ENCODE data around the gene FGB. TPM values are rescaled to one million over a fixed set of nuclear protein-coding genes. Genes with fewer than 3 reads are reported as not detected.

FGB gene
- not detected in 2 replicates for total RNA-seq

DNA sequence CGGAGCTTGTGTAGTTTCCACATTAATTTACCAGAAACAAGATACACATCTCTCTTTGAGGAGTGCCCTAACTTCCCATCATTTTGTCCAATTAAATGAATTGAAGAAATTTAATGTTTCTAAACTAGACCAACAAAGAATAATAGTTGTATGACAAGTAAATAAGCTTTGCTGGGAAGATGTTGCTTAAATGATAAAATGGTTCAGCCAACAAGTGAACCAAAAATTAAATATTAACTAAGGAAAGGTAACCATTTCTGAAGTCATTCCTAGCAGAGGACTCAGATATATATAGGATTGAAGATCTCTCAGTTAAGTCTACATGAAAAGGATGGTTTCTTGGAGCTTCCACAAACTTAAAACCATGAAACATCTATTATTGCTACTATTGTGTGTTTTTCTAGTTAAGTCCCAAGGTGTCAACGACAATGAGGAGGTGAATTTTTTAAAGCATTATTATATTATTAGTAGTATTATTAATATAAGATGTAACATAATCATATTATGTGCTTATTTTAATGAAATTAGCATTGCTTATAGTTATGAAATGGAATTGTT lies at the start of gene FGB:
Gene FGB, plus strand, starts transcription at position 315 of the 558 bp plus-strand sequence. Its CDS starts 8 bp downstream, at position 323.

DNA sequence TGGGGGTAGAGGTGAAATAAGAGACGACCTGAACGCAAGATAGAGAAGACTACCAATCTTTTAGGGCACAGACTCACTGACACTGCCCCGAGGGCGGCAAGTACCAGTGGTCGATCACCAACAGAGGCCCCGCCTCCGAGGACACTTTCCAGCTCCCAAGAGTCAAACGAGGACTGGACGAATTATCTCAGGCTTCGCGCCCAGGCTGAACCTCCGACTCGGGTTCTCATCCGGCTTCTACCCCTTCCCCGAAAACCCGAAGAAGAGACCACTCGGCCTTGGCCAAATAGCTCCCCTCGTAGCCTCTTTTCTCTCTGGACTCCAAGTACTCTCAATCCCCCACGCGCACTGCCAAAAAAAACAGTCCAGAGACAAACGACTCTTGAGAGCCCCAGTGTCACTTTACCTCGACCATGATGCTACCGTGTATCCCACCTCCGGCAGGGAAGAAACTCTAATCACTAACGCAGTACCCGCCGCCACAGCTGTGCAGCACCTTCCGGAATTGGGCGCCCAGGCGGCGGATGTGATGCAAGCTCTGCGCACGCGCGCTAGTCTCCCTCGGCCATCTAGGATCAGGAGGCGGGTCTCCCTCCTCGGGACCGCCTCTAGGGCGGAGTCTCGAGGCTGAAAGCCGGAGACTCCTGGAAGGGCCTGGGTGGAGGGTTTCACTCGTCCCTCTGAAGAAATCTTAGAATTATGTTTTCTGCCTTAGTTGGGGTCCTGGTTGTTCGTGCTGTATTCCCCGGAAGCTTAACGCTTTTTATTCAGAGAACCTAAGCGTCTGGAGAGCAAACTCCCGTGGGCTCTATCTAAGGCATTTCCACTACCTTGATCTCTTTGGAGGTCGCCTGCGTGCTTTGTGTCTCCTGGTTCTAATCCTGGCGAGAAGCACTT lies 12.7 kb upstream of the FGB start, which contains the start of gene PLRG1:
Gene PLRG1, minus strand, starts transcription at position 507 of the 897 bp plus-strand sequence. Its CDS starts 92 bp downstream, at position 415.

DNA sequence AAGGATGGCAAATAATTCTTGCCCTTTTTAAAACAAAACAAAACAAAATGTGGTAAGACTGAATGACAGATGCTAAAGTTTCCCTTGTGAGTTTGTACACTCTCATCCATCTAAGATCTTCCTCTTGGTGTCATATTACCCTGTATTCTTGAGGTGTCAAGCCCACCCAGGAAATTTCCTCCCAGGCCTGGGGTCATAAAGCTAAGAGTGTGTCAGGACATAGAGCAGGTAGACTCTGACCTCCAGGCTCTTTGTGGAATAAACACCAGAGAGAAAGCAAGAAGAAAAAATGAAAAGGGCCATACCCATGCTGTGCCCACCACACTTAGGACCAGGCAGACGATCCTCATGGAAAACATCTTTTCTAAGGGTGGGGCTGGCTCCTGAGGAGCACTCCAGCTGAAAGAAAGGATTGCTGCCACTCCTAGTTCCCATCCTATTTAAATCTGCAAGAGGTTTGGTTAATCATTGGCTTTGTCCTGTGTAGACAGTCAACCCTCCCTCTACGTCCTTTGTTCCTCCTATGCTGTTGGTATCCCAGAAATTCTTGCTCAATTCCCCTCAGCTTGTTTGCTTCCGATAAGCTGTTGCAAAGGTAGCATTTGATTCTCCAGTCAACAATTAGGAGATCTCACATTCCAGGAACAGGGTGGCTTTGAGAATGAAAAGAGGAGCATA lies 27.7 kb downstream of the FGB start, which contains the start of gene FGA:
Gene FGA, minus strand, starts transcription at position 414 of the 678 bp plus-strand sequence. Its CDS starts 55 bp downstream, at position 359.

DNA sequence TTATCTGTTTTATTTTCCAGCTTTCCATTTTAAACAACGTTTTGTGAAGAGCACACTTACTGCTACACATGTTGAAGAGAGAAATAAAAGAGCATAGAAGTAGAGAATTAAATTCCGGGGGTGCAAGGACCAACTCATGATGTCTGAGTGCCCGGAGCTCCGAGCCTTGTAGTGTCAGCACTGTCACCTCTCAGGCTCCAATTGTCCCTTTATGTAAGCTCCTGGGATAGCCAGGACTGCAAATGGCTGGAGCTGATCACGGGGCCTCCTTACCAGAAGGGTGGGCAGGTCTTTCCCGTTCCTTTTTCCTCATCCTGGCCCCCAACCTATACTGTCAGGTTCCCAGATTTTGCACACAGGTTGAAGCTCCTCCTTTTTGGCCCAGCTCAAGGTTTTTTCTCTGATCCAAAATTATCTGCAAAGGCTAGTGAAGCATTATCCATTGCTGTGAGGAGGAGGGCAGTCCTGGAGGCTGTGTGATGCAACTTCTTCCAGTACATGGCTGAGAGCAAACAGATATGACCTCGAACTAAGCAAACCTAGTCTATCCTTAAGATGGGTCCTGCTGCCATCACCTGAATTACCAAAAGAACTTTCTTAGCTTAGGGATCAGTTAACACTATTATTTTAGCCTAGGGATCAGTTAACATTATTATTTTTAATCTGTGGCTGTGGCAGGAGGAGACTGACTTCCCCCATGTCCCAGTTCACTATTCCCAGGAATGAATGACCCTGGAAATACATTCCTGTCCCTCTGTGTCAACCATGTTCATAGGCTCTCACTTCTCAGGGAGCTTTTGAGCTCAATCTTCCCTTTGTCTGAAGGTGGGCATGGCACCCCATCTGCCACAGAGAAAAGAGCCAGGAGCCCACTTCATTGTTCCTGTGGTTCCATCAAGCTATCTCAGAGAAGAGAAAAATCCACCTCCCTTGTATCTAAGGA lies 49.9 kb downstream of the FGB start, which contains the start of gene FGG:
Gene FGG, minus strand, starts transcription at position 185 of the 943 bp plus-strand sequence. Its CDS starts 47 bp downstream, at position 138.

Other genes with a start within 250 kb of the FGB start
- 0.11 and 0.12 TPM in 2 replicates for gene DCHS2, start 71.2 kb upstream of the FGB start, total RNA-seq
- gene PLRG1, start 12.6 kb upstream of the FGB start, total RNA-seq = 90.1 and 155 TPM in 2 replicates
- 0.12 TPM in 1 of 2 replicates, not detected in the other for gene FGA, start 27.7 kb downstream of the FGB start, total RNA-seq
- not detected in 2 replicates for gene FGG, start 49.6 kb downstream of the FGB start, total RNA-seq
- gene LRAT, start 181.0 kb downstream of the FGB start, total RNA-seq = 0.11 TPM in 1 of 2 replicates, not detected in the other
- gene RBM46, start 218.3 kb downstream of the FGB start, total RNA-seq = not detected in 2 replicates